GM12878 (cell line): ENCODE measurements around the gene ATF2. TPM values are rescaled to one million over a fixed set of nuclear protein-coding genes. Genes with fewer than 3 reads are reported as not detected.
A peak's percentile ranks its signal among the peaks of the same experiment; 100 is the strongest.

Experiments
- ATAC-seq: fragments of 200-7000 bp; cut with Tn5 transposase; 3 replicates; pipeline ENCODE4 v1.9.1; 2020; ENCODE audit warnings: mild to moderate bottlenecking, moderate library complexity
- BruUV-seq: library from RNA; stranded (reverse); fragments of 400-500 nt; replicated peaks from 2 replicates; lab custom pipeline; 2021; lab: Mats Ljungman, UMichigan
- CTCF ChIA-PET: fragments of 300-600 bp; sonication (Branson Sonifier 250); formaldehyde crosslinking; extraction: SDS; loops from one replicate; lab custom pipeline; 2021; ENCODE audit warnings: inconsistent platforms; lab: Yijun Ruan, JAX
- POLR2A ChIA-PET: fragments of 350-600 bp; formaldehyde crosslinking; extraction: SDS; loops from one replicate; lab custom pipeline; 2021; ENCODE audit warnings: inconsistent platforms; lab: Charles Lee
- RAD21 ChIA-PET: fragments of 300-600 bp; sonication (Branson Sonifier 250); formaldehyde crosslinking; loops from one replicate; lab custom pipeline; 2023; ENCODE audit warnings: antibody characterized with exemption; ENCODE audit not compliant: unreplicated experiment; lab: Charles Lee
- SMC1A ChIA-PET: fragments of 300-600 bp; sonication (Branson Sonifier 250); formaldehyde crosslinking; loops from one replicate; lab custom pipeline; 2023; ENCODE audit not compliant: unreplicated experiment, uncharacterized antibody; lab: Charles Lee
- DNase-seq: peaks from one replicate; pipeline ENCODE4 v3.0.0-alpha.2; 2011; ENCODE audit warnings: low read depth, low spot score
- FAIRE-seq: peaks from 3 replicates; lab custom pipeline; 2011; peaks lifted over from hg19 to GRCh38; lab: Jason Lieb, UNC
- H2AFZ ChIP-seq: 2 replicates; pipeline ENCODE4 v1.6.0; 2011; ENCODE audit warnings: low read depth, low read length, control low read depth; ENCODE audit not compliant: control insufficient read depth
- H3K27ac ChIP-seq: 2 replicates; pipeline ENCODE4 v1.5.1; 2011; ENCODE audit warnings: control low read depth; ENCODE audit not compliant: control insufficient read depth, insufficient read depth
- H3K27me3 ChIP-seq, 2 experiments: replicated peaks in 1 of 2; 2 replicates each; pipeline versions ENCODE4 v1.6.0 to v1.6.1; 2011; ENCODE audit warnings: low read length in 1 of 2; ENCODE audit not compliant: control insufficient read depth in 2 of 2, insufficient read depth in 2 of 2
- H3K36me3 ChIP-seq, 2 experiments: 2 replicates each; pipeline ENCODE4 v1.5.1; 2011; ENCODE audit warnings: low read length in 1 of 2; ENCODE audit not compliant: control insufficient read depth in 2 of 2, insufficient read depth in 2 of 2
- H3K4me1 ChIP-seq: 2 replicates; pipeline ENCODE4 v1.6.1; 2011; ENCODE audit warnings: mild to moderate bottlenecking, low read length, moderate library complexity, mixed read lengths; ENCODE audit not compliant: control insufficient read depth, insufficient read depth
- H3K4me2 ChIP-seq: 2 replicates; pipeline ENCODE4 v1.6.0; 2011; ENCODE audit warnings: control low read depth; ENCODE audit not compliant: control insufficient read depth, insufficient read depth
- H3K4me3 ChIP-seq: fragments of 200-600 bp; sonication (generic); 2 replicates; pipeline ENCODE4 v1.5.1; 2016
- H3K79me2 ChIP-seq: 2 replicates; pipeline ENCODE4 v1.6.0; 2011; ENCODE audit warnings: low read length; ENCODE audit not compliant: control insufficient read depth, insufficient read depth
- H3K9ac ChIP-seq: 2 replicates; pipeline ENCODE4 v1.8.0; 2011; ENCODE audit warnings: low read length, control low read depth, mixed read lengths; ENCODE audit not compliant: control insufficient read depth, insufficient read depth
- H3K9me3 ChIP-seq: replicated peaks from 3 replicates; pipeline ENCODE4 v1.5.1; 2011; ENCODE audit warnings: mild to moderate bottlenecking, low read length; ENCODE audit not compliant: control insufficient read depth, insufficient read depth
- H4K20me1 ChIP-seq: 2 replicates; pipeline ENCODE4 v1.6.0; 2011; ENCODE audit not compliant: control insufficient read depth, insufficient read depth
- BCL11A ChIP-seq: IDR thresholded peaks from 2 replicates; pipeline ENCODE4 v1.6.1; 2011; ENCODE audit warnings: low read depth, low read length
- E4F1 ChIP-seq: fragments of 450-650 bp; IDR thresholded peaks from 2 replicates; pipeline ENCODE4 v1.6.1; 2018; ENCODE audit warnings: borderline replicate concordance, mild to moderate bottlenecking; ENCODE audit not compliant: partially characterized antibody
- ESRRA ChIP-seq: IDR thresholded peaks from 2 replicates; pipeline ENCODE4 v1.6.1; 2012; ENCODE audit warnings: mild to moderate bottlenecking, low read length, improper control_type of control experiment
- MYB ChIP-seq: fragments of 150-350 bp; IDR thresholded peaks from 2 replicates; pipeline ENCODE4 v1.6.1; 2014; ENCODE audit warnings: mild to moderate bottlenecking, low read depth, low read length, borderline replicate concordance
- POLR2AphosphoS5 ChIP-seq: IDR thresholded peaks from 2 replicates; pipeline ENCODE4 v1.6.1; 2011; ENCODE audit warnings: mild to moderate bottlenecking, low read length, inconsistent platforms
- ZNF687 ChIP-seq: fragments of 450-650 bp; IDR thresholded peaks from 2 replicates; pipeline ENCODE4 v1.6.1; 2017; ENCODE audit warnings: mild to moderate bottlenecking, moderate library complexity
- WGBS: methylation state at CpG from one replicate; pipeline ENCODE4 v1.1.6; 2016; ENCODE audit warnings: low lambda C conversion rate; ENCODE audit not compliant: insufficient replicate concordance, insufficient coverage; ENCODE audit errors: missing lambda C conversion rate; 5-methylcytosine and 5-hydroxymethylcytosine counted together
- in situ Hi-C: fragments of 300-500 bp; cut with MboI; formaldehyde crosslinking; loops from 9 replicates; pipeline ENCODE4 v1.14.3; 2018; ENCODE audit warnings: mixed read lengths
- intact Hi-C: fragments of 100-400 bp; cut with micrococcal nuclease; formaldehyde crosslinking; loops from one replicate; pipeline ENCODE4 v1.14.2; 2022; ENCODE audit not compliant: unreplicated experiment
- polyA plus RNA-seq, 11 experiments: library from polyadenylated mRNA; depleted of rRNA in 4 of 11; unstranded in 6 of 11; stranded (reverse) in 5 of 11; fragments of >200 nt; fragmentation: Nextera tagmentation in 4 of 11; fragmentation: Illumina TruSeq in 1 of 11; extraction: Ambion mirVana in 4 of 11; extraction: Trizol in 1 of 11; gene quantifications; 1 replicate in 1 of 11; 2 replicates in 10 of 11; pipeline versions ENCODE4 v1.2.1 to v1.2.3, GENCODE V29; 2011 to 2016; ENCODE audit warnings: inconsistent platforms in 2 of 11, missing spikeins in 2 of 11, low read depth in 1 of 11
- total RNA-seq, 4 experiments: library from RNA; depleted of rRNA in 3 of 4; stranded (reverse); fragments of >200 nt in 3 of 4; fragmentation: Illumina TruSeq in 1 of 4; extraction: Trizol in 1 of 4; gene quantifications; 2 replicates each; pipeline versions ENCODE4 v1.2.1 to v1.2.3, GENCODE V29; 2013 to 2021

The ATF2 gene
- total and polyA plus RNA-seq, 10 of the 15 experiments (the other 5 are each of a cell fraction or from before 2014, with no cell fraction given): 10.3 to 78.0 (median 36.0) TPM

GRCh38 chr2:175066411-175066810 is 101.6 kb downstream of the ATF2 start (continued):
- TF ChIP-seq ZNF687 (no peak), ESRRA (no peak), MYB (no peak)
- TF ChIP-seq, all 136 proteins: peak for 0

- ATAC-seq (no peak), FAIRE-seq (no peak), DNase-seq (no peak)
- no TSS peak for BruUV-seq
- ChIA-PET CTCF (no interaction called here), RAD21 (no interaction called here), POLR2A (no interaction called here), SMC1A (interaction anchor here (0.5 kb wide), 1 partner anchor 1789 kb away, joined by 3 read pairs; no protein-coding TSS in a partner anchor)
- Histone ChIP-seq H3K9me3 (no peaks in the 10 kb centered on the region), H4K20me1 (no peaks in the 10 kb centered on the region), H3K27ac (no peak overlapping the region), H2AFZ (no peak overlapping the region), H3K4me1 (no peaks in the 10 kb centered on the region), H3K4me2 (no peak overlapping the region), H3K9ac (no peak overlapping the region), H3K27me3 (no peaks in the 10 kb centered on the region), H3K4me3 (no peak overlapping the region), H3K36me3 (no peaks in the 10 kb centered on the region; a peak in 2 of 4 replicates), H3K79me2 (no peaks in the 10 kb centered on the region)
- in situ Hi-C loops: no loop called here
- TF ChIP-seq BCL11A: no peak
- no peak for TF ChIP-seq E4F1
- TF ChIP-seq POLR2AphosphoS5: 0 out of 2 replicates have a peak, but pooled peaks have one; percentile 6
- intact Hi-C loops: no loop called here
- 89% methylated on average over 5 of the region's 5 CpGs for WGBS
Observed at GRCh38 chr2:175064797-175065196, 103.2 kb downstream of the ATF2 start.
